Endometrial microvascular endothelial cells (primary cell): Measurements from ENCODE around the gene ERICH6. TPM values are rescaled to one million over a fixed set of nuclear protein-coding genes. Genes with fewer than 3 reads are reported as not detected.

Experiments used
- in situ Hi-C: cut with HindIII; loops from 2 replicates; pipeline ENCODE4 v1.10.0; 2017; ENCODE audit warnings: low sequenced_read_pairs, low pct_unique_long_range_greater_than_20kb; ENCODE audit errors: inconsistent ontology term
- total RNA-seq: library from RNA; depleted of rRNA; stranded (reverse); fragments of >200 nt; gene quantifications from one replicate; pipeline ENCODE4 v1.2.3, GENCODE V29; 2015; ENCODE audit errors: inconsistent ontology term

Gene ERICH6
- total RNA-seq = not detected

GRCh38 chr3:150703756-150704344, at the start of gene ERICH6:
Gene ERICH6, minus strand, starts transcription at chr3:150703920. Its CDS starts 22 bp downstream, at chr3:150703898.
- in situ Hi-C loops = no loop called here

GRCh38 chr3:150751781-150752263, 48.1 kb upstream of the ERICH6 start:
- in situ Hi-C loops = no loop called here

GRCh38 chr3:150749255-150749654, 45.5 kb upstream of the ERICH6 start:
- in situ Hi-C loops = no loop called here

GRCh38 chr3:150748684-150749047, 44.9 kb upstream of the ERICH6 start:
- in situ Hi-C loops = no loop called here

GRCh38 chr3:150747886-150748683, 44.4 kb upstream of the ERICH6 start:
- in situ Hi-C loops = no loop called here

GRCh38 chr3:150746791-150747590, 43.3 kb upstream of the ERICH6 start:
- in situ Hi-C loops = no loop called here

- in situ Hi-C loops = no loop called here
Observed at GRCh38 chr3:150745832-150746231, 42.1 kb upstream of the ERICH6 start.

- in situ Hi-C loops = no loop called here
Observed at GRCh38 chr3:150744919-150745211, 41.1 kb upstream of the ERICH6 start.

GRCh38 chr3:150744041-150744918, 40.6 kb upstream of the ERICH6 start:
- in situ Hi-C loops = no loop called here

- in situ Hi-C loops = no loop called here
Observed at GRCh38 chr3:150743508-150743907, 39.8 kb upstream of the ERICH6 start.

GRCh38 chr3:150742679-150743078, 39.0 kb upstream of the ERICH6 start:
- in situ Hi-C loops = no loop called here

- in situ Hi-C loops = no loop called here
Observed at GRCh38 chr3:150742141-150742523, 38.4 kb upstream of the ERICH6 start.

GRCh38 chr3:150741497-150742140, 37.9 kb upstream of the ERICH6 start:
- in situ Hi-C loops = no loop called here

- in situ Hi-C loops = no loop called here
Observed at GRCh38 chr3:150740733-150741496, 37.2 kb upstream of the ERICH6 start.

GRCh38 chr3:150739877-150740645, 36.3 kb upstream of the ERICH6 start:
- in situ Hi-C loops = no loop called here

- in situ Hi-C loops = no loop called here
Observed at GRCh38 chr3:150739200-150739863, 35.6 kb upstream of the ERICH6 start.

GRCh38 chr3:150738688-150739087, 35.0 kb upstream of the ERICH6 start:
- in situ Hi-C loops = no loop called here
